ENCODE data around the gene ERC1. TPM values are rescaled to one million over a fixed set of nuclear protein-coding genes. Genes with fewer than 3 reads are reported as not detected.

ERC1 gene
- total RNA-seq, 2 experiments from 2014 or later, result 40.1 to 49.6 TPM

DNA sequence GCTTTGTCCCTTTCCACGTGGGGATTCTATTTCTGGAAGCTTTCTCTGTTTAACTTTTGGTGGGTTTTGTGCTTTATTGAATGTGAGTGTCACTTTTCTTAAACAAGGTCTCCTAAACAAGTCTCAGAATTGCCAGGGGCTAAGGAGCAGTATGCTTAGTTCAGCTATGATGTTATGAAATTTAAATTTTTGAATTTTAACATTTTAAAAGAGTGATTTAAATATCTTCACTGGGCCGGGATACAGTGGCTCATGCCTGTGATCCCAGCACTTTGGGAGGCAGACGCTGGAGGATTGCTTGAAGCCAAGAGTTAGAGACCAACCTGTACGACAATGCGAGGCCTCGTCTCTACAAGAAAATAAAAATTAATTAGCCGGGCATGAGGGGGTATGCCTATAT is 276.2 kb downstream of the ERC1 start:
- Histone ChIP-seq H3K4me3 (ENCODE audit: low read length) (no peak overlapping the region), H3K4me1 (ENCODE audit: insufficient read depth, low read length) (no peaks in the 10 kb centered on the region), H3K27ac (ENCODE audit: low read depth in 1 of 2, low read length in 2 of 2) (no peak overlapping the region), H3K36me3 (ENCODE audit: insufficient read depth, low read length) (peaks cover 27% of the 10 kb centered on the region), H3K9me3 (ENCODE audit: control insufficient read depth in 1 of 2, insufficient read depth in 1 of 2, low read length in 2 of 2) (no peaks in the 10 kb centered on the region), H3K27me3 (ENCODE audit: control insufficient read depth in 1 of 2, insufficient read depth in 2 of 2, low read length in 2 of 2) (no peaks in the 10 kb centered on the region)
- intact Hi-C loops (cut with DNase I, micrococcal nuclease), result no loop called here
- no peak for TF ChIP-seq CTCF (IDR thresholded peaks at IDR 0.05)
- Mint-ChIP-seq H3K4me1 (ENCODE audit: low read depth) (peaks cover 6% of the 10 kb centered on the region), H3K36me3 (ENCODE audit: low read depth) (peaks cover 71% of the 10 kb centered on the region), H3K27me3 (no peaks in the 10 kb centered on the region), H3K4me3 (no peak overlapping the region), H3K27ac (no peak overlapping the region), H3K9me3 (no peaks in the 10 kb centered on the region)
- DNase-seq (no peak), ATAC-seq (ENCODE audit: poor library complexity) (no peak)
- ChIA-PET POLR2A (no interaction called here), CTCF (no interaction called here)

GRCh38 chr12:1272142-1272541 is 281.1 kb downstream of the ERC1 start:
- Mint-ChIP-seq H3K36me3 (ENCODE audit: low read depth) (peaks cover 39% of the 10 kb centered on the region), H3K4me1 (ENCODE audit: low read depth) (peaks cover 1% of the 10 kb centered on the region), H3K27ac (no peak overlapping the region), H3K4me3 (no peak overlapping the region), H3K27me3 (no peaks in the 10 kb centered on the region), H3K9me3 (no peaks in the 10 kb centered on the region)
- ATAC-seq (ENCODE audit: poor library complexity), result no peak
- H3K36me3 ChIP-seq (ENCODE audit: insufficient read depth, low read length), result peaks cover 6% of the 10 kb centered on the region
- H3K27ac ChIP-seq (ENCODE audit: low read depth in 1 of 2, low read length in 2 of 2), result no peak overlapping the region
- intact Hi-C loops (cut with DNase I, micrococcal nuclease), result no loop called here
- no peak for TF ChIP-seq CTCF (IDR thresholded peaks at IDR 0.05)
- ChIA-PET POLR2A (no interaction called here), CTCF (no interaction called here)
- no peak overlapping the region for H3K4me3 ChIP-seq (ENCODE audit: low read length)
- peak in 1 of 14 experiments; percentile 25 for DNase-seq
- H3K27me3 ChIP-seq (ENCODE audit: control insufficient read depth in 1 of 2, insufficient read depth in 2 of 2, low read length in 2 of 2), result no peaks in the 10 kb centered on the region
- H3K4me1 ChIP-seq (ENCODE audit: insufficient read depth, low read length), result no peaks in the 10 kb centered on the region
- H3K9me3 ChIP-seq (ENCODE audit: control insufficient read depth in 1 of 2, insufficient read depth in 1 of 2, low read length in 2 of 2), result no peaks in the 10 kb centered on the region

DNA sequence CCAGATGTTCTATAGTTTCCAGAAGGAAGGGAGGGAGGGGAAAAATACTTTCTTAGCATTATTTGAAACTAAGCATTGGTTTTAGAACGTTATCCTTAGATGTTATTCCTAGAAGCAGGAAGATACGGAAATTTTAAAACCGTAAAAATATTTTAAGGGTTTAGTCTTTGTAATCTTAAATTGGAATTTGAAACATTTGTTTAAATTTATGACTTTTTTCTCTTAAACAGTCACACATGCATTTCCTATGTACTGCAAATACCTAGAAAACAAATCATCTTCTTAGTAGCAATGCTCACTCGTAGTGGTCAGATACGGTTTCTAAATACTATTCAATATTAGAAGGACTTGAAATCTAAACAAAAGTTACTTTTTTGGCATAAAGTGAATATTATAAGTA is 282.0 kb downstream of the ERC1 start:
- Histone ChIP-seq H3K27ac (ENCODE audit: low read depth in 1 of 2, low read length in 2 of 2) (no peak overlapping the region), H3K27me3 (ENCODE audit: control insufficient read depth in 1 of 2, insufficient read depth in 2 of 2, low read length in 2 of 2) (no peaks in the 10 kb centered on the region), H3K4me3 (ENCODE audit: low read length) (no peak overlapping the region), H3K9me3 (ENCODE audit: control insufficient read depth in 1 of 2, insufficient read depth in 1 of 2, low read length in 2 of 2) (no peaks in the 10 kb centered on the region), H3K36me3 (ENCODE audit: insufficient read depth, low read length) (peaks cover 6% of the 10 kb centered on the region), H3K4me1 (ENCODE audit: insufficient read depth, low read length) (no peaks in the 10 kb centered on the region)
- peaks cover 41% of the 10 kb centered on the region for H3K36me3 Mint-ChIP-seq (ENCODE audit: low read depth)
- intact Hi-C loops (cut with DNase I, micrococcal nuclease), result no loop called here
- H3K4me3 Mint-ChIP-seq, result no peak overlapping the region
- TF ChIP-seq CTCF (IDR thresholded peaks at IDR 0.05), result no peak
- no peak for DNase-seq
- ATAC-seq (ENCODE audit: poor library complexity), result no peak
- ChIA-PET POLR2A (no interaction called here), CTCF (no interaction called here)
- H3K4me1 Mint-ChIP-seq (ENCODE audit: low read depth), result peaks cover 10% of the 10 kb centered on the region
- H3K27me3 Mint-ChIP-seq, result no peaks in the 10 kb centered on the region
- H3K9me3 Mint-ChIP-seq, result no peaks in the 10 kb centered on the region
- no peak overlapping the region for H3K27ac Mint-ChIP-seq
